Fibroblast of villous mesenchyme (primary cell): ENCODE results near the gene TFF3. TPM values are rescaled to one million over a fixed set of nuclear protein-coding genes. Genes with fewer than 3 reads are reported as not detected.

Source experiments
- DNase-seq: peaks from one replicate; pipeline ENCODE4 v3.0.0-alpha.2; 2010; ENCODE audit warnings: low read depth
- H3K4me3 ChIP-seq: 2 replicates; pipeline ENCODE4 v1.5.1; 2011; ENCODE audit warnings: low read depth, mild to moderate bottlenecking, low read length
- total RNA-seq: library from RNA; depleted of rRNA; stranded (reverse); fragments of >200 nt; gene quantifications from 2 replicates; pipeline ENCODE4 v1.2.3, GENCODE V29; 2012
- TF ChIP-seq, protein P1 (sequence below): IDR thresholded peaks from 2 replicates; pipeline ENCODE4 v1.5.1; 2012; ENCODE audit warnings: low read depth, mild to moderate bottlenecking, low read length; ENCODE audit not compliant: insufficient read depth

The TFF3 gene
- total RNA-seq, 1 donor: not detected

DNA sequence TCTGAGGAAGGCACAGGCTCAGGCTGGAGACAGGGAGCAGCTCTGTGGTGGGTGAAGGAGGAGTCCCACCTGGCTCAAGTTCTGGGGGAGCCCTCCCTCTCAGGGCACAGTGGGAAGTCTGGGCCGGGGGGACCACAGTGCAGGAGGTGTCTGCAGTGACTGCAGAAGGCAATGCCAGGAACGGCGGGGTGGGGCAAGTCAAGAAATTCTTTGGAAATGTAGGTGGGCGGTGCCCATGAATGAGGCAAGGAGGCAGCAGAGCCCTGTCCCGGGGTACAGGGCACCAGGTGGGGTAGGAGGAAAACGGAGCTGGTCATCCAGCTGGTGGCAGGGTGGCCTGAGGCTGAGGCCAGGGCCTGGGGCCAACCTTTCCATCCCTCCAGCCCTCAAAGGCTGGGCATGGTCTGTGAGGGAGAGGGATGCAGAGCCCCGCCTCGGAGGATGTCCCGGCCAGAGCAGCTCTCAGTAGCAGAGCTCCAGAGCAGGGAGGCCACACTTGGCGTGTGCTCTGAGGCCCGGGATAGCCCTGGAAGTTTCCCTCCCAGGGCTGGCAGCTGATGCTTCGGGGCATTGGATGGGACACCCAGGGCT is 4.7 kb downstream of the TFF3 start:
- H3K4me3 ChIP-seq: no peak overlapping the region
- TF ChIP-seq, protein P1, sequence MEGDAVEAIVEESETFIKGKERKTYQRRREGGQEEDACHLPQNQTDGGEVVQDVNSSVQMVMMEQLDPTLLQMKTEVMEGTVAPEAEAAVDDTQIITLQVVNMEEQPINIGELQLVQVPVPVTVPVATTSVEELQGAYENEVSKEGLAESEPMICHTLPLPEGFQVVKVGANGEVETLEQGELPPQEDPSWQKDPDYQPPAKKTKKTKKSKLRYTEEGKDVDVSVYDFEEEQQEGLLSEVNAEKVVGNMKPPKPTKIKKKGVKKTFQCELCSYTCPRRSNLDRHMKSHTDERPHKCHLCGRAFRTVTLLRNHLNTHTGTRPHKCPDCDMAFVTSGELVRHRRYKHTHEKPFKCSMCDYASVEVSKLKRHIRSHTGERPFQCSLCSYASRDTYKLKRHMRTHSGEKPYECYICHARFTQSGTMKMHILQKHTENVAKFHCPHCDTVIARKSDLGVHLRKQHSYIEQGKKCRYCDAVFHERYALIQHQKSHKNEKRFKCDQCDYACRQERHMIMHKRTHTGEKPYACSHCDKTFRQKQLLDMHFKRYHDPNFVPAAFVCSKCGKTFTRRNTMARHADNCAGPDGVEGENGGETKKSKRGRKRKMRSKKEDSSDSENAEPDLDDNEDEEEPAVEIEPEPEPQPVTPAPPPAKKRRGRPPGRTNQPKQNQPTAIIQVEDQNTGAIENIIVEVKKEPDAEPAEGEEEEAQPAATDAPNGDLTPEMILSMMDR: no peak
- no peak for DNase-seq

DNA sequence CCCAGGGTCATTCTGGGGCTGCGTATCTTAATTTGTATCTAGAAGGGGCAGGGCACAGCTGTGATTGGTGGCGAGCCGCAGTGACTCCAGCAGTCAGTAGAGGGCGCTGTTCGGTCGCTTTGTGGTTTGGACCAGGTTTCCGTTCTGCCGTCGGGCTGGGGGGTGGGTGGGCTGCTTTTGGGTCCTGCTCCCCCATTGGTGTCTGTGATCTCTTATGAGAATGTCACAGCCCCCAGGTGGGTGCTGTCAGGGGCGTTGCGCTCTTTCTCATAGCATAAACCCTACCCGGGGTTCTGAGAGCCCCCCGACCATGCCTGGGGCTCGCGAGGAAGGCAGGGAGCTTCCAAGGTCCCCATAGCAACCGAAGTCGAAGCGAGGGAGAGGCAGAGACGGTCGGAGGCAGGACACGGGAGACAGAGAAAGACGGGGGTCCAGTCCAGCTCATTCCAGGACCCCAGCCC is 5.4 kb downstream of the TFF3 start:
- no peak overlapping the region for H3K4me3 ChIP-seq
- TF ChIP-seq, protein P1: peak; percentile 68
- peak; percentile 8 for DNase-seq

- H3K4me3 ChIP-seq: no peak overlapping the region
- TF ChIP-seq, protein P1: no peak
- no peak for DNase-seq
Measured at GRCh38 chr21:42308914-42309752, 6.1 kb downstream of the TFF3 start.

DNA sequence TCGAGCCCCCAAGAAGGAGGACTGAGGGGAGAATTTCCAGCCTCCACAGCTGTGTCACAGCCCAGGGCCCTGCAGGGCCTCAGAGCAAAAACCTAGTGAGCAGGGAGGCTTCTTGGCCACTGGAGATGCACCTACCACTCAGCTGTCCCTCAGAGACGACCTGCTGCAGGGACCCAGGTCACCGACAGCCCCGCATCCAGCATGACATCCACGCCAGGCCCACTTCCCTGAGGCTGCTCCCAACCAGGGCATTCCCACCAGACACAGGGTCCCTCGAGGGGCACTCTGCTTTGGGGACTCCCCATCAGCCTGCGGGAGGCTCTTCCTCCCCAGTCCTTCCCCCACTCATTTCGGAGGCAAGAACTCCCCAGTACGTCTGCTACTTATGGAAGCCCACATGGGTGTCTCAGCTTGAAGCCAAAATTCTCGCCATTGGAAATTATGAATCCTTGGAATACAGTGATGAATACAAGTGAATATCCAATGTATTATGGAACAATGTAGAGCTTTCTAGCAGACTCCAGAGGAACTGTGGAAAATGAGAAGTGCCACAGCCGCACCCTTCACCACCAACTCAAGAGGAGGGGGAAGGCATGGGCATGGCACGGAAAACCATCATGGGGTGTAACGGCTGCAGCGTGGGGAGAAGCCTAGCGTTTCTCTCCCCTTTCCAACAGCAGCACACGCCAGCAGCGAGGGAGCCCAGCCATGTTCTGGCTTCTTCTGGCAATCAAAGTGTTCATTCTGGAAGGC is 6.9 kb downstream of the TFF3 start:
- no peak for DNase-seq
- TF ChIP-seq, protein P1: no peak
- H3K4me3 ChIP-seq: no peak overlapping the region

DNA sequence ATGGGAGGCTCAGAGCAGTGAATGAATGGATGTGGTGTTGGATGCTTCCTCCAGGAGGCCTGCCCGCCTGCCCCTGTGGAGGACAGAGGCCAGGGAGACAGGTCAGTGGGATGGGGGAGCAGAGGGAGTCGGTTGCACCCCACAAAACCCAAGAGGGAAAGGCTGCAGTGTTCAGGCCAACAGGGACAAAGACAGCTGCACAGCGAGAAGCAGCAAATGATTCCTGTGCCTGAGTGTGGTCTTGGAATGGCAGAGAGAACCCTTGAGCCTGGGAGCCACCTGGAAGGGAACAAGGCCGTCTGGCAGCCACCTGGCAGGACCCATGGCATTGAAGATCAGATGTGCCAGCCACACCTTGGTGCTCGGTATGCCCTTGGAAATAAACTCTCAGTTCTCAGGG is 8.1 kb downstream of the TFF3 start:
- TF ChIP-seq, protein P1: no peak
- no peak overlapping the region for H3K4me3 ChIP-seq
- DNase-seq: no peak

DNA sequence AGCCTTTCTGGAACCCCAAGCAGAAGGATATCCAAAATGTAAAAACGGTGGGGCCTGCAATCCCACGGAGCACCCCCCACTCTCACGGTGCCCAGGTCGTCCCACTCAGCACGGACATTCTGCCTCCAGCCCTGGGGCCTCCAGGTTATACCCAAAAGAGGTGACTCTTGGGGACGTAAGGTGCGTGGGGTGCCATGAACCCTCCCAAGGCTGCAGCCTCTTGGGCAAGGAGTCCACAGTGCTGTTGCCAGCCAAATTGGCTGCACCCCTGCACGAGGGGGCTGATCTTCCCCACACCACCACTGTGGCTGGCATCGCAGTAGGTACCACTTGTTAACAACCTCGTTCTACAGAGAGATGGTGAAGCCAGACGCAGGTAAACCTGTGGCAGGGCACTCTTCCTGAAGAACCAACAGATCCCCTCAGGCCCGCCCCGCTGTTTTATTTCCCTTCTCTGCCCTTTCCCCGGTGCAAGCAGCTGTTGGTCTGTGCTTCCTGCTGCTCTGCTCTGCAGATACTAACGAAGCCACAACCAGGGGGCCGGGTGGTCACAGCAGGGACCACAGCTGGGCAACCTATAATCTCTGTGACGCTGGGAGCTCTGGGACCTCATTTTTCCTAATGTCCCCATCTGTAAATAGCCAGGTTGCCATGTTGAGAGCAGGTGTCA is 8.7 kb downstream of the TFF3 start:
- TF ChIP-seq, protein P1: no peak
- DNase-seq: no peak
- no peak overlapping the region for H3K4me3 ChIP-seq
